Measurements from ENCODE around the gene ZNRF3.

DNA sequence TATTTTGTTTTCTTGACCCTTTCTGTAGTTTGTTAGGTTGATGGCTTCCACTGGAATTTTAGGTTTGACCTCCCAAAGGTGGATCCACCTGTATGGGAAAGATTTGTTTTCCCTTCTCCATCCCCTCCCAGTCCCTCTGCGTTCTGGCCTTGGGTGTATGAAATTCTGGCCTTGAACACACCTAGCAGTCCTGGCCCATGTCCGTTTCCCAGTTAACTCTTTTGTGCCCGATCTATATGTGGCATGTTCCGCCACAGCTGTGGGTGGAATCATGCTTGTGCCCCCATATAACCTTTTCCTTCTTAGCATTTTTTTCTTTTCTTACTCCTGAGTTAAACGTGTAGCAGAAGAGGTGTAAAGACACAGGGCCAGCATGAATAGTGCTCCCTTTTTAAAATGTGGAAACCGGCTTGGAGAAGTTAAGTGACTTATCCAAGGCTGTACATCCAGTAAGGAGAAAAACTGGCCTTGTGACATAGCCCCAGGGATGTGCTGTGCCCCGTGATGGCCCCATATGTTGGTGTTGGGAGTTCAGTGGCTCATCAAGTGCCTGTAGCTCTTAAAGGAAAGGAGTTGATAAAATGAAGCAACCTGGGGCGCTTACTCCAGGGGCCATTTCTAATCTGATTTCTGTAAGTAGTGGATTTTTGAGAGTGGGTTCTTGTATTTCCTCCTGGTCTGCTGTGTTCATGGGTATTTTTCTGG, 39.3 kb downstream of the ZNRF3 start:
- TF ChIP-seq, protein P1, sequence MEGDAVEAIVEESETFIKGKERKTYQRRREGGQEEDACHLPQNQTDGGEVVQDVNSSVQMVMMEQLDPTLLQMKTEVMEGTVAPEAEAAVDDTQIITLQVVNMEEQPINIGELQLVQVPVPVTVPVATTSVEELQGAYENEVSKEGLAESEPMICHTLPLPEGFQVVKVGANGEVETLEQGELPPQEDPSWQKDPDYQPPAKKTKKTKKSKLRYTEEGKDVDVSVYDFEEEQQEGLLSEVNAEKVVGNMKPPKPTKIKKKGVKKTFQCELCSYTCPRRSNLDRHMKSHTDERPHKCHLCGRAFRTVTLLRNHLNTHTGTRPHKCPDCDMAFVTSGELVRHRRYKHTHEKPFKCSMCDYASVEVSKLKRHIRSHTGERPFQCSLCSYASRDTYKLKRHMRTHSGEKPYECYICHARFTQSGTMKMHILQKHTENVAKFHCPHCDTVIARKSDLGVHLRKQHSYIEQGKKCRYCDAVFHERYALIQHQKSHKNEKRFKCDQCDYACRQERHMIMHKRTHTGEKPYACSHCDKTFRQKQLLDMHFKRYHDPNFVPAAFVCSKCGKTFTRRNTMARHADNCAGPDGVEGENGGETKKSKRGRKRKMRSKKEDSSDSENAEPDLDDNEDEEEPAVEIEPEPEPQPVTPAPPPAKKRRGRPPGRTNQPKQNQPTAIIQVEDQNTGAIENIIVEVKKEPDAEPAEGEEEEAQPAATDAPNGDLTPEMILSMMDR (IDR thresholded peaks at IDR 0.05): no peak
- no peak for TF ChIP-seq POLR2A (IDR thresholded peaks at IDR 0.05)

Measured in uterus (tissue), 2 donors.